ENCODE data around the gene SPSB1.

DNA sequence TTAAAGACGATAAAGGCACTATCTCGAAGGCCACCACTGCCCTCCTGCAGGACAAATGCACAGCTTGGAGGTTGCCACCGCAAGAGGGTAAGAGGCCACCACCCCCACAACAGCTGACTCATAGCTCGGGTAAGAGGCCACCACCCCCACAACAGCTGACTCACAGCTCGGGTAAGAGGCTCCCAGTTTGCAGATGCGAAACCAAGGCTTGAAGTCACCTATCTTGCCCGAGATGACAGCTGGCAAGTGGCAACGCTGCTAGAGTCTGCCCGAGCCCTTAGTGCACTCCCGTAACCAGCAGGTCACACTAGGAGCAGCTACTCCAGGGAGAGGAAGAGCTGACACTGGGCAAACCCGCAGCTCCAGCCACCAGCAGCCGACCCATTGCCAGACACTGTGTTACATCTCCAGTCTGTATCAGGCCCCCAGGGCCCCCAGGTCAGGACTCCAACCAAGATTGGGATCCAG is 17.1 kb upstream of the SPSB1 start:
- TF ChIP-seq, protein P1, sequence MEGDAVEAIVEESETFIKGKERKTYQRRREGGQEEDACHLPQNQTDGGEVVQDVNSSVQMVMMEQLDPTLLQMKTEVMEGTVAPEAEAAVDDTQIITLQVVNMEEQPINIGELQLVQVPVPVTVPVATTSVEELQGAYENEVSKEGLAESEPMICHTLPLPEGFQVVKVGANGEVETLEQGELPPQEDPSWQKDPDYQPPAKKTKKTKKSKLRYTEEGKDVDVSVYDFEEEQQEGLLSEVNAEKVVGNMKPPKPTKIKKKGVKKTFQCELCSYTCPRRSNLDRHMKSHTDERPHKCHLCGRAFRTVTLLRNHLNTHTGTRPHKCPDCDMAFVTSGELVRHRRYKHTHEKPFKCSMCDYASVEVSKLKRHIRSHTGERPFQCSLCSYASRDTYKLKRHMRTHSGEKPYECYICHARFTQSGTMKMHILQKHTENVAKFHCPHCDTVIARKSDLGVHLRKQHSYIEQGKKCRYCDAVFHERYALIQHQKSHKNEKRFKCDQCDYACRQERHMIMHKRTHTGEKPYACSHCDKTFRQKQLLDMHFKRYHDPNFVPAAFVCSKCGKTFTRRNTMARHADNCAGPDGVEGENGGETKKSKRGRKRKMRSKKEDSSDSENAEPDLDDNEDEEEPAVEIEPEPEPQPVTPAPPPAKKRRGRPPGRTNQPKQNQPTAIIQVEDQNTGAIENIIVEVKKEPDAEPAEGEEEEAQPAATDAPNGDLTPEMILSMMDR (IDR thresholded peaks at IDR 0.05) = no peak
- TF ChIP-seq POLR2A (IDR thresholded peaks at IDR 0.05) (no peak), POLR2AphosphoS5 (IDR thresholded peaks at IDR 0.05) (no peak)

All from prostate gland (tissue), 2 donors.